PFSK-1 (cell line): ENCODE measurements around the gene NOP14.

Source experiments
- FOXP2 ChIP-seq: optimal IDR thresholded peaks from 2 replicates; pipeline ENCODE3; 2011; ENCODE audit warnings: borderline replicate concordance, control low read depth, inconsistent platforms; ENCODE audit not compliant: insufficient read depth; ENCODE audit errors: extremely low read length, extremely low read depth
- POLR2AphosphoS5 ChIP-seq: IDR thresholded peaks from 2 replicates; pipeline ENCODE4 v1.6.1; 2012; ENCODE audit warnings: low read depth, mild to moderate bottlenecking, control low read depth, low read length, moderate library complexity
- SIN3A ChIP-seq: IDR thresholded peaks from 2 replicates; pipeline ENCODE4 v1.6.1; 2012; ENCODE audit warnings: mild to moderate bottlenecking, low read length, moderate library complexity, borderline replicate concordance; ENCODE audit not compliant: insufficient read depth
- TAF1 ChIP-seq: IDR thresholded peaks from 2 replicates; pipeline ENCODE4 v1.6.1; 2012; ENCODE audit warnings: low read length, control low read depth, borderline replicate concordance; ENCODE audit not compliant: insufficient read depth
- TF ChIP-seq, protein P1 (sequence below), 2 experiments: IDR thresholded peaks; 2 replicates each; pipeline versions ENCODE4 v1.6.1 to v1.8.0; 2011 to 2012; ENCODE audit warnings: low read depth in 2 of 2, low read length in 2 of 2, control low read depth in 1 of 2, inconsistent platforms in 1 of 2, mild to moderate bottlenecking in 1 of 2, moderate library complexity in 1 of 2; ENCODE audit not compliant: insufficient read depth in 1 of 2

The NOP14 gene

GRCh38 chr4:2907706-2908293 is 55.4 kb downstream of the NOP14 start:
- no peak for TF ChIP-seq SIN3A
- no peak for TF ChIP-seq POLR2AphosphoS5
- no peak for TF ChIP-seq TAF1
- TF ChIP-seq, protein P1, sequence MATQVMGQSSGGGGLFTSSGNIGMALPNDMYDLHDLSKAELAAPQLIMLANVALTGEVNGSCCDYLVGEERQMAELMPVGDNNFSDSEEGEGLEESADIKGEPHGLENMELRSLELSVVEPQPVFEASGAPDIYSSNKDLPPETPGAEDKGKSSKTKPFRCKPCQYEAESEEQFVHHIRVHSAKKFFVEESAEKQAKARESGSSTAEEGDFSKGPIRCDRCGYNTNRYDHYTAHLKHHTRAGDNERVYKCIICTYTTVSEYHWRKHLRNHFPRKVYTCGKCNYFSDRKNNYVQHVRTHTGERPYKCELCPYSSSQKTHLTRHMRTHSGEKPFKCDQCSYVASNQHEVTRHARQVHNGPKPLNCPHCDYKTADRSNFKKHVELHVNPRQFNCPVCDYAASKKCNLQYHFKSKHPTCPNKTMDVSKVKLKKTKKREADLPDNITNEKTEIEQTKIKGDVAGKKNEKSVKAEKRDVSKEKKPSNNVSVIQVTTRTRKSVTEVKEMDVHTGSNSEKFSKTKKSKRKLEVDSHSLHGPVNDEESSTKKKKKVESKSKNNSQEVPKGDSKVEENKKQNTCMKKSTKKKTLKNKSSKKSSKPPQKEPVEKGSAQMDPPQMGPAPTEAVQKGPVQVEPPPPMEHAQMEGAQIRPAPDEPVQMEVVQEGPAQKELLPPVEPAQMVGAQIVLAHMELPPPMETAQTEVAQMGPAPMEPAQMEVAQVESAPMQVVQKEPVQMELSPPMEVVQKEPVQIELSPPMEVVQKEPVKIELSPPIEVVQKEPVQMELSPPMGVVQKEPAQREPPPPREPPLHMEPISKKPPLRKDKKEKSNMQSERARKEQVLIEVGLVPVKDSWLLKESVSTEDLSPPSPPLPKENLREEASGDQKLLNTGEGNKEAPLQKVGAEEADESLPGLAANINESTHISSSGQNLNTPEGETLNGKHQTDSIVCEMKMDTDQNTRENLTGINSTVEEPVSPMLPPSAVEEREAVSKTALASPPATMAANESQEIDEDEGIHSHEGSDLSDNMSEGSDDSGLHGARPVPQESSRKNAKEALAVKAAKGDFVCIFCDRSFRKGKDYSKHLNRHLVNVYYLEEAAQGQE (IDR thresholded peaks at IDR 0.05; ENCODE audit: insufficient read depth in 1 of 2, low read depth in 2 of 2, low read length in 2 of 2), result no peak
- TF ChIP-seq FOXP2, result no peak

- TF ChIP-seq, protein P1 (IDR thresholded peaks at IDR 0.05; ENCODE audit: insufficient read depth in 1 of 2, low read depth in 2 of 2, low read length in 2 of 2), result no peak
- TF ChIP-seq FOXP2 (no peak), POLR2AphosphoS5 (no peak), SIN3A (no peak), TAF1 (no peak)
These were observed 56.0 kb downstream of the NOP14 start for GRCh38 chr4:2907226-2907625.

DNA sequence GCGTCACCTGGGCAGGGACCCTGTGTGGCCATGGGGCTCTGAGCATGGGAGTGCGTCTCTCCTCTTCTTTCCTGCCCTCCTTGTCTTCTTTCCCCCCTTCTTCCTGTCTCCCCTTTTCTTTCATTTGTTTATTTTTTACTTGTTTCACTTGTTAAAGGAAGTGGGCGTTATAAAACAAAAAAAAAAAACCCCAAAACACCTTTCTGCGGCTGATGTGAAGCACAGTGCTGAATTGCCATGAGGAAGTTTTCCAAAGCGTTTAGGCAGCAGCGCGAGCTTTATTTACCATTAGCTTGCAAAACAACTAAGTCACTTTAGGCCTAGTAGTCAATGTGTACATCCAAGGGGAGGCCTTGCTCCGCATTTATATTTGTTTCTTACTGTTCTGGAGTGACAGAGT is 57.0 kb downstream of the NOP14 start:
- no peak for TF ChIP-seq POLR2AphosphoS5
- TF ChIP-seq, protein P1 (IDR thresholded peaks at IDR 0.05; ENCODE audit: insufficient read depth in 1 of 2, low read depth in 2 of 2, low read length in 2 of 2), result no peak
- TF ChIP-seq TAF1, result no peak
- no peak for TF ChIP-seq FOXP2

DNA sequence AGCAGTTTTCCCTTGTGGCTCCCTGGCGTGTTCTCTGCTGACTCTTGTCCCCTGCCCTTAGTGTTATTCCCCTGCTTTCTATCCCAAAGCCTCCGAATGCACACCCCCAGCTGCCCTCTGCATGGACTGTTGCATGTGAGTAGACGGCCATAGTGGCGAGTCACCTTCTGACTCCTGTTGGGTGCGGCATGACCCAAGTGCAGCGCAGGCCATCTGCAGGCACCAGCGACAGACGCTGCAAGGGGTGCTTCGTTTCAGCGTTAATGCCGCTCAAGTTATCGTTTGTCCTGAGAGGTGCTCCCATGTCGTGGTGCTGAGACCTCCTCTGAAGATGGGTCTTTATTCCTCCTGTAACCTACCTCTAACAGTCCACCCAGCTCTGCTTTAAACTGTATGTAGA is 57.7 kb downstream of the NOP14 start:
- no peak for TF ChIP-seq TAF1
- TF ChIP-seq FOXP2, result no peak
- TF ChIP-seq SIN3A, result no peak
- TF ChIP-seq, protein P1 (IDR thresholded peaks at IDR 0.05; ENCODE audit: insufficient read depth in 1 of 2, low read depth in 2 of 2, low read length in 2 of 2), result no peak
- no peak for TF ChIP-seq POLR2AphosphoS5

DNA sequence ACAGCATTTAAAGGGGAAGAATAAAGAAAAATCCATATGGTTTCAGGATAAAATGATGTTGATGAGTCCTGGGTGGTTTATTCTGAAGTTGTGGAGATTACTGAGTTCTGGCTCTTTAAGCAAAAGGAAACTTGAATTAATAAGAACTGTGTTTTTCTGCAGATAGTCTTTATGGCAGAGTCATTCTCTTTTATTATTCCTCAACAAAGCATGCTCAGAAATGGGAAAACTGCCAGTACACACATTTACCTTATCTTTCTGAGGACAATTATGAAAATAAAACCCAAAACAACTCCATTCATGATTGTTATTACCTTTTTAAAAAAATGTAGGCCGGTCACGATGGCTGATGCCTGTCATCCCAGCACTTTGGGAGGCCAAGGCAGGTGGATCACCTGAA is 61.1 kb downstream of the NOP14 start:
- TF ChIP-seq SIN3A, result no peak
- TF ChIP-seq, protein P1 (IDR thresholded peaks at IDR 0.05; ENCODE audit: insufficient read depth in 1 of 2, low read depth in 2 of 2, low read length in 2 of 2), result no peak
- TF ChIP-seq POLR2AphosphoS5, result no peak
- TF ChIP-seq FOXP2, result no peak
- TF ChIP-seq TAF1, result no peak
